ENCODE results near the gene SLC22A25.
"Not testable (repeated sequence)": the region's sequence is repeated elsewhere in the genome, so short reads cannot be mapped to it uniquely, and the experiment has no call there.

Gene SLC22A25

DNA sequence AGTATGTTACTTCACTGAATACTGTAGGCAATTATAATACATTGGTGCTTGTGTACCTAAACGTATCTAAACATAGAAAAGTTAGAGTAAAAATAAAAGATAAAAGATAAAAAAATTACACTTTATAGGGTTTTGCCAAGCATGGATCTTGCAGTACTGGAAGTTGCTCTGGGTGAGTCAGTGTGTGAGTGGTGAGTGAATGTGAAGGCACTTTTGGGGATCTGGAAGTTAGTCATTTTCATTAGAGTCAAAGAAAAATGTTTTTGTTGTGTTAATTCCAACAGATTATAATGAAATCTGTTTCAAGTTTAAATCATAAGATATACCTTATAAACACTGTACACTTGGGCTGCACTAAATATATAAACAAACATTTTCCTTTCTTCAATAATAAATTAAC, 3.3 kb downstream of the SLC22A25 start:
- DNase-seq (ENCODE audit: low read depth, low spot score): no peak
- Histone ChIP-seq H3K27ac (no peak overlapping the region), H3K4me3 (no peak overlapping the region), H3K36me3 (ENCODE audit: insufficient read depth, low read length) (no peaks in the 10 kb centered on the region), H3K9ac (ENCODE audit: insufficient read length) (no peak overlapping the region), H3K9me3 (ENCODE audit: low read depth, low read length) (no peaks in the 10 kb centered on the region)
- TF ChIP-seq EZH2 (IDR thresholded peaks at IDR 0.05) (no peak), FOXP2 (optimal IDR thresholded peaks at IDR 0.05; ENCODE audit: control extremely low read depth, extremely low read length, insufficient read depth) (no peak), POLR2AphosphoS5 (IDR thresholded peaks at IDR 0.05; ENCODE audit: borderline replicate concordance, low read depth, low read length) (no peak)

DNA sequence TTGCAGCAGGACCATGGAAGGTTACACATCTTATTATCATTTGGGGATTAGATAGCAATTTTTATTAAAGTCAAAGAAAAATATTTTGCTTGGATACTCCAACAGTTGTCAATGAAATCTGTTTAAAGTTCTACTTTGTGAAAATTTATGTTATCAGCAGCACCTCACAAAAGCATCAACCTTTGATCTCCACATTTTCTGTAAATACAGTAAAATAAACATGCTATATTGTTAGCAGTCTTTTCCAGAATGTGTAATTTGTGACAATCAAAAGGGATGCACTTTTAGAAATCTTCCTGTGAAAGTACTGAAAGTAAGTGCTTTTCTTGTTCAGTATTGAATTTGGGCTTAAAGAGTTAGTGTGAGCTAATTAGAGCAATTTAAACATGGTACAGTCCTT, 4.1 kb downstream of the SLC22A25 start:
- Histone ChIP-seq H3K27ac (no peak overlapping the region), H3K4me3 (no peak overlapping the region), H3K36me3 (ENCODE audit: insufficient read depth, low read length) (no peaks in the 10 kb centered on the region), H3K9ac (ENCODE audit: insufficient read length) (no peak overlapping the region), H3K9me3 (ENCODE audit: low read depth, low read length) (no peaks in the 10 kb centered on the region)
- no peak for TF ChIP-seq EZH2 (IDR thresholded peaks at IDR 0.05)
- no peak for TF ChIP-seq POLR2AphosphoS5 (IDR thresholded peaks at IDR 0.05; ENCODE audit: borderline replicate concordance, low read depth, low read length)
- no peak for TF ChIP-seq FOXP2 (optimal IDR thresholded peaks at IDR 0.05; ENCODE audit: control extremely low read depth, extremely low read length, insufficient read depth)
- no peak for DNase-seq (ENCODE audit: low read depth, low spot score)

DNA sequence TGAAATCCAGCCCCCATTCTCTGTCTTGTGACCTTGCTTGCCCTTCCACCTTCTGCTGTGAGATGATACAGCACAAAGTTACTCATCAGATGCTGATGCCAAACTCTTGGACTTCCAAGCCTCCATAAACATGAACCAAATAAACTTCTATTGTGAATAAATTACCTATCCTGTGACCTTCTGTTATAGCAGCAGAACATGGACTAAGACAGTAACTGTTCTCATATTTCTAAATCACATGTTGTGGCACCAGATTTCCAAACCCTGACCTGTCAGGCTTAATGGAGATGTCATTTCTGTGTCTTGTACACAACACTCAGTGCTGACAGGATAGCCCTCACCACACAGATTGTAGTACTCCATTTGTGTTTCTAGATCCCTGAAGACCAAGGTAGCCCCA, 6.0 kb downstream of the SLC22A25 start:
- Histone ChIP-seq H3K36me3 (ENCODE audit: insufficient read depth, low read length) (no peaks in the 10 kb centered on the region), H3K27ac (no peak overlapping the region), H3K9ac (ENCODE audit: insufficient read length) (no peak overlapping the region), H3K9me3 (ENCODE audit: low read depth, low read length) (no peaks in the 10 kb centered on the region), H3K4me3 (no peak overlapping the region)
- TF ChIP-seq FOXP2 (optimal IDR thresholded peaks at IDR 0.05; ENCODE audit: control extremely low read depth, extremely low read length, insufficient read depth) (no peak), EZH2 (IDR thresholded peaks at IDR 0.05) (no peak), POLR2AphosphoS5 (IDR thresholded peaks at IDR 0.05; ENCODE audit: borderline replicate concordance, low read depth, low read length) (no peak)
- no peak for DNase-seq (ENCODE audit: low read depth, low spot score)

DNA sequence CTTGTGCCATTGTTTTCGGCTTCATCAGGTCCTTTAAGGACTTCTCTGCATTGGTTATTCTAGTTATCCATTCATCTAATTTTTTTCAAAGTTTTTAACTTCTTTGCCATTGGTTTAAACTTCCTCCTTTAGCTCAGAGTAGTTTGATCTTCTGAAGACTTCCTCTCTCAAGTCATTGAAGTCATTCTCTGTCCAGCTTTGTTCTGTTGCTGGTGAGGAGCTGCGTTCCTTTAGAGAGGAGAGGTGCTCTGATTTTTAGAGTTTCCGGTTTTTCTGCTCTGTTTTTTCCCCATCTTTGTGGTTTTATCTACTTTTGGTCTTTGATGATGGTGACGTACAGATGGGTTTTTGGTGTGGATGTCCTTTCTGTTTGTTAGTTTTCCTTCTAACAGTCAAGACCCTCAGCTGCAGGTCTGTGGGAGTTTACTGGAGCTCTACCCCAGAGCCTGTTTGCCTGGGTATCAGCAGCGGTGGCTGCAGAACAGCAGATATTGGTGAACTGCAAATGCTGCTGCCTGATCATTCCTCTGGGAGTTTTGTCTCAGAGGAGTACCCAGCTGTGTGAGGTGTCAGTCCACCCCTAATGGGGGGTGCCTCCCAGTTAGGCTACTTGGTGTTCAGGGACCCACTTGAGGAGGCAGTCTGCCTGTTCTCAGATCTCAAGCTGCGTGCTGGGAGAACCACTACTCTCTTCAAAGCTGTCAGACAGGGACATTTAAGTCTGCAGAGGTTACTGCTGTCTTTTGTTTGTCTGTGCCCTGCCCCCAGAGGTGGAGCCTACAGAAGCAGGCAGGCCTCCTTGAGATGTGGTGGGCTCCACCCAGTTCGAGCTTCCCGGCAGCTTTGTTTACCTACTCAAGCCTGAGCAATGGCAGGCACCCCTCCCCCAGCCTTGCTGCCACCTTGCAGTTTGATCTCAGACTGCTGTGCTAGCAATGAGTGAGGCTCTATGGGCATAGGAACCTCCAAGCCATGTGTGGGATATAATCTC, 7.6 kb downstream of the SLC22A25 start:
- not testable (repeated sequence) for H3K4me3 ChIP-seq; DNase-seq (ENCODE audit: low read depth, low spot score); H3K36me3 ChIP-seq (ENCODE audit: insufficient read depth, low read length); H3K27ac ChIP-seq; H3K9ac ChIP-seq (ENCODE audit: insufficient read length); H3K9me3 ChIP-seq (ENCODE audit: low read depth, low read length)

DNA sequence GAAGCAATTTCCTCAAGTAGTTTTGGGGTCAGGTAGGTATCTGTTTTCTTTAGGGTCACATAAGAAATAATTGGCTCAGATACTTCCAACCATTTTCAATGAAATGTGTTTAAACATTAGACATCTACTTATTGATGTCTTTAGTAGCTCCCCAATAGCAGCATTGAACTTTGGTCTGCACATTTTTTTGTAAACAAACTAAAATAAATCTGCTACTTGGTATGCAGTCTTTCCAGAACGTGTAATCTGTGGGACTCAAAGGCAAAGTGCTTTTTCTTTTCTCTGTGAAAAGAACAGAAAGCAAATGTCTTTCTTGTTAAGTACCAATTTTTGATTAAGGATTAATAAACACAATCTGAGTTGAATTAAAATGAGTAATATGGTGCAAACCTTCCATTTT, 13.6 kb downstream of the SLC22A25 start:
- TF ChIP-seq FOXP2 (optimal IDR thresholded peaks at IDR 0.05; ENCODE audit: control extremely low read depth, extremely low read length, insufficient read depth) (no peak), POLR2AphosphoS5 (IDR thresholded peaks at IDR 0.05; ENCODE audit: borderline replicate concordance, low read depth, low read length) (no peak), EZH2 (IDR thresholded peaks at IDR 0.05) (no peak)
- Histone ChIP-seq H3K36me3 (ENCODE audit: insufficient read depth, low read length) (no peaks in the 10 kb centered on the region), H3K9me3 (ENCODE audit: low read depth, low read length) (no peaks in the 10 kb centered on the region), H3K9ac (ENCODE audit: insufficient read length) (no peak overlapping the region), H3K4me3 (no peak overlapping the region), H3K27ac (no peak overlapping the region)
- DNase-seq (ENCODE audit: low read depth, low spot score): no peak

DNA sequence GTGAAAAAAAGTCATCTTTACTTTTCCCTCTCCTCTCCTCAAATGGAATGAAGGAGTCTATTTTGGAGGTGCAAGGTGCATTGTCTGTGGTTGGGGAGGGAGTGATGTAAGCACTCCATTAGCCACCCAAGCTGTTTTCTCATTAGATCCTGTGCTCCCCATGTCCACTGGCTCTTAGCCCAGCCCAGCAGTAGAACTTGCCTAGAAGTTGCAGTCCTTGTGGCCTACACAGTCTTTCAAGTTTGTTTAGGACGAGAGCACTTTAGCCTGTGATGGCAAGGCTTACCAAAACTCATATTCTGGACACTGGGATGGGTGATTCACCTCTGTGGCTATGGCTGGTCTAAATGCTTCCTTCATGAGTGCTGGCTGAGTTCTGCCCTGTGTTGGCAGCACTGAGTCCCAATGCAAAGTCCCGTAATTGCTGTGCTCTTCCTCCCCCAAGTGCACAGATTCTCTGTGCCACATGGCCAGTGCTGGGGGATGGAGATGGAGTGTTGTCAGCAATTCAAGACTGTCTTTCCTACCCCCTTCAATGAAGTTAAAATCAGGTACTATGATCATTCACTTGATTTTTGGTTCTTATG, 15.8 kb downstream of the SLC22A25 start:
- DNase-seq (ENCODE audit: low read depth, low spot score): no peak
- TF ChIP-seq POLR2AphosphoS5 (IDR thresholded peaks at IDR 0.05; ENCODE audit: borderline replicate concordance, low read depth, low read length) (no peak), FOXP2 (optimal IDR thresholded peaks at IDR 0.05; ENCODE audit: control extremely low read depth, extremely low read length, insufficient read depth) (no peak), EZH2 (IDR thresholded peaks at IDR 0.05) (no peak)
- H3K9me3 ChIP-seq (ENCODE audit: low read depth, low read length): no peaks in the 10 kb centered on the region
- H3K9ac ChIP-seq (ENCODE audit: insufficient read length): no peak overlapping the region
- no peak overlapping the region for H3K27ac ChIP-seq
- no peaks in the 10 kb centered on the region for H3K36me3 ChIP-seq (ENCODE audit: insufficient read depth, low read length)
- no peak overlapping the region for H3K4me3 ChIP-seq

DNA sequence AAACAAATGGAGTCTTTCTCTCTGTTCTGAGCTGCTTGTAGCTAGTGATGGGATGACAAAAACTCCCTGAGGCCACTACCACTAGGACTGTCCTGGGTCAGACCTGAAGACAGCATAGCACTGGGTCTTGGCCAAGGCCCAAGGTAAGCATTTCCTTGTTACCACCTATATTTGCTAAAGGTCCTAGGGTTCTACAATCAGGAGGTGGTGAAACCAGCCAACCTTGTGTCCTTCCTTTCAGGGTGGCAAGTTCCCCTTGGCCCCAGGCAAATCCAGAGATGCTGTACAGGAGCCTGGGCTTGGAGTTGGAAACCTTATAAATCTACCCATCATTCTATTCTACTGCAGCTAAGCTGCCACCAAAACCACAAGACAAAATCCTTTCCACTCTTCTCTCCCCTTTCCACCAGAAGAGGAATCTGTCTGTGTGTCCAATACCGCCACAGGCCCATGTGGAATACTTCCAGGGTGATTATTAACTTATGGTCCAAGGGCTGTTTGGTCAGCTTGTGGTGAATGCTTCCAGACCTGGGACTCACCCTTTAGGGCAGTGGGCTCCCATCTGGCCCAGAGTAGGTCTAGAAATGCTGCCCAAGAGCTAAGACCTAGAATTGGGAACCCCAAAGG, 16.8 kb downstream of the SLC22A25 start:
- H3K27ac ChIP-seq: no peak overlapping the region
- no peaks in the 10 kb centered on the region for H3K9me3 ChIP-seq (ENCODE audit: low read depth, low read length)
- TF ChIP-seq FOXP2 (optimal IDR thresholded peaks at IDR 0.05; ENCODE audit: control extremely low read depth, extremely low read length, insufficient read depth) (no peak), POLR2AphosphoS5 (IDR thresholded peaks at IDR 0.05; ENCODE audit: borderline replicate concordance, low read depth, low read length) (no peak), EZH2 (IDR thresholded peaks at IDR 0.05) (no peak)

DNA sequence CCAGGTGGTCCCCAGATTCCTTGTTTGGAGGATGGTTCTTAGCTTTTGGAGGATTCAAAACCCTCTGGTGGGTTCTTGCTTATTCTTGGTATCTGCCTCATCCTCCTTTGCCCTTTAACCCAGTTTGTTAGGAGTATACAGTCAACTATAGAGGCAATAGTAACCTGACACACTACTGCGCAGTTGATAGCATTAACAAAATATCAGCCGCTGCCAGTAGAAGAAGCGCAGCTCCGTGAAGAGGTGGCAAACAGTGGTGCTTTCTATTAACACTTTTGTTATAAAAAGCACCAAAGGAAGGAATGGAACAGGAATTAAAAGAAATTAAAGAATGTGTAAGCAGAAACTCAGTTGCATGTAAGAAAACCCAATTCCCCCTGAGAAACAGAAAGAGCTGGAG, 29.3 kb downstream of the SLC22A25 start:
- no peak for DNase-seq (ENCODE audit: low read depth, low spot score)
- TF ChIP-seq FOXP2 (optimal IDR thresholded peaks at IDR 0.05; ENCODE audit: control extremely low read depth, extremely low read length, insufficient read depth): no peak
- TF ChIP-seq EZH2 (IDR thresholded peaks at IDR 0.05): no peak
- no peak for TF ChIP-seq POLR2AphosphoS5 (IDR thresholded peaks at IDR 0.05; ENCODE audit: borderline replicate concordance, low read depth, low read length)
- Histone ChIP-seq H3K36me3 (ENCODE audit: insufficient read depth, low read length) (no peaks in the 10 kb centered on the region), H3K27ac (no peak overlapping the region), H3K4me3 (no peak overlapping the region), H3K9ac (ENCODE audit: insufficient read length) (no peak overlapping the region), H3K9me3 (ENCODE audit: low read depth, low read length) (no peaks in the 10 kb centered on the region)

More for the DNA sequence above, 16.8 kb downstream of the SLC22A25 start:
- no peak for DNase-seq (ENCODE audit: low read depth, low spot score)
- H3K36me3 ChIP-seq (ENCODE audit: insufficient read depth, low read length): no peaks in the 10 kb centered on the region
- H3K4me3 ChIP-seq: no peak overlapping the region
- H3K9ac ChIP-seq (ENCODE audit: insufficient read length): no peak overlapping the region
